GM10248 (cell line): ENCODE measurements around the gene HMGXB3.
A peak's percentile ranks its signal among the peaks of the same experiment; 100 is the strongest.
"Not testable (repeated sequence)": the region's sequence is repeated elsewhere in the genome, so short reads cannot be mapped to it uniquely, and the experiment has no call there.

Experiments
- CTCF ChIA-PET: fragments of 300-600 bp; sonication (Branson Sonifier 250); formaldehyde crosslinking; extraction: SDS; loops from one replicate; lab custom pipeline; 2021; ENCODE audit warnings: antibody characterized with exemption; lab: Yijun Ruan, JAX
- POLR2A ChIA-PET: fragments of 350-650 bp; sonication (Branson Sonifier 250); formaldehyde crosslinking; extraction: SDS; loops from one replicate; lab custom pipeline; 2020; ENCODE audit warnings: antibody characterized with exemption; lab: Yijun Ruan, JAX
- DNase-seq: peaks from one replicate; pipeline ENCODE4 v3.0.0; 2012; ENCODE audit errors: extremely low spot score
- CTCF ChIP-seq: IDR thresholded peaks from 2 replicates; pipeline ENCODE4 v1.5.1; 2012; ENCODE audit warnings: mild to moderate bottlenecking, low read depth; ENCODE audit errors: extremely low read depth, missing control alignments, control extremely low read depth

Gene HMGXB3

DNA sequence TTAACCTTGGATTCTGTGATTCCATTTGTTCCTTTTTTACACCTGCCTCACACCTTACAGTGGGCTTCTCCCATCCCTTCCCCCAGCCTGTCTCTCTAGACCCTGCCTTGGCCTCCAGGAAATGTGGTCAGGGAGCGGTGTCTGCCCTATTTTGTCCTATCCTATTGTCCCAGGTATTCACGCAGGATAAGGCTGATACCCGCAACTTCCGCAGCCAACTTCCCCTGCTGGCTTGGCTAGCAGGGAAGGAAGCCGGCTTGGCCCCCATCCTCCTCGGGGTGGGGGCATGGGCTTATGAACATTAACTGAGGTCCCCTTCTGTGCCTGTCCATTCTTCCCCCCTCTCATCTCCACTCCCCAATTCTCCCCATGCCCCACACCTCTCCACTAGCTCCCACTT lies 82.3 kb downstream of the HMGXB3 start:
- TF ChIP-seq CTCF: no peak
- DNase-seq: no peak
- ChIA-PET CTCF (interaction anchor here (1.8 kb wide), 1 partner anchor 14 kb away, joined by 5 read pairs; no protein-coding TSS in a partner anchor), POLR2A (no interaction called here)

DNA sequence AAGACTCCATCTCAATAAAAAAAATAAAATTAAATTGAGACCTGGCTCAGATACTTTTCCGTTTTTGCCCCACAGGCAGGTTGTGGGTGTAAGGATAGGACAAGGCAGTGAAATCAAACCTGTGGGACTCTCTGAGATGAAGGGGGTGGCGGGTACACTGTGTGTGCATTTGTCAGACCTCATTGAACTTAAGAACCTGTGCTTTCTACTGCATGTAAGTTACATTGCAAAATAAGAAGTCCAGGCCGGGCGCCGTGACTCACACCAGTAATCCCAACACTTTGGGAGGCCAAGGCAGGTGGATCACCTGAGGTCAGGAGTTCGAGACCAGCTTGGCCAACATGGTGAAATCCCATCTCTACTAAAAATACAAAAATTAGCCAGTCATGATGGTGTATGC lies 84.2 kb downstream of the HMGXB3 start:
- CTCF ChIA-PET, DNase-seq, POLR2A ChIA-PET: not testable (repeated sequence)

DNA sequence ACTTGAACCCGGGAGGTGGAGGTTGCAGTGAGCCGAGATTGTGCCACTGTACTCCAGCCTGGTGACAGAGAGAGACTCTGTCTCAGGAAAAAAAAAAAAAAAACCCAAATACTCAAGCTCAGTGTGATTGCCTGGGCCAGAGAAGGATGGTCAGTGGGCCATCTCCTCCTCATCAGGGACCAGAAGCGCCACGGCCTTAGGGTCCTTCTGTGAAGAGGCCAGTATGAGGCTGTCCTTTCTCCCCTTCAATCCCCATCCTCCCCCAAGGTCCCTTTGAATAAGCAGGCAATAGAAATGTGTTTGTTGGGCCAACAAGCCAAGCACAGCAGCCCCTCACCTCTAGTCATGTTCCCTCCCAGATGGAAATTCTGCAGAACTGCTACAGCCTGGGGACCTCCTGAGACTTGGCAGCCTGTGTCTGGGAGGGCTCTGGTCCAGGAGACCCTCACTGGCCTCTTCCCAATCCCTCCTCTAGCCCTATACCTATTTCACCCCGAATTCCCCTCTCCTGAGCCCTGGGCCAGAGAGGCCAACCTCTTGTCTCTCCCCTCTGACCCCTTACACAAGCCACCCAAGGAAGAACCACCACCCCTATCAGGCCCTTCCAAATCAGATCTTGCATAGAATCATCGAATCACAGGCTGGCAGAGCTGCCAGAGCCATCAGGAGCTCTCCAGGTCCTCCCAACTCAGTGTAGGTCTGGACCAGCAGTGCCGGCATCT lies 84.8 kb downstream of the HMGXB3 start:
- POLR2A ChIA-PET: no interaction called here
- no peak for TF ChIP-seq CTCF
- CTCF ChIA-PET: no interaction called here
- DNase-seq: no peak

DNA sequence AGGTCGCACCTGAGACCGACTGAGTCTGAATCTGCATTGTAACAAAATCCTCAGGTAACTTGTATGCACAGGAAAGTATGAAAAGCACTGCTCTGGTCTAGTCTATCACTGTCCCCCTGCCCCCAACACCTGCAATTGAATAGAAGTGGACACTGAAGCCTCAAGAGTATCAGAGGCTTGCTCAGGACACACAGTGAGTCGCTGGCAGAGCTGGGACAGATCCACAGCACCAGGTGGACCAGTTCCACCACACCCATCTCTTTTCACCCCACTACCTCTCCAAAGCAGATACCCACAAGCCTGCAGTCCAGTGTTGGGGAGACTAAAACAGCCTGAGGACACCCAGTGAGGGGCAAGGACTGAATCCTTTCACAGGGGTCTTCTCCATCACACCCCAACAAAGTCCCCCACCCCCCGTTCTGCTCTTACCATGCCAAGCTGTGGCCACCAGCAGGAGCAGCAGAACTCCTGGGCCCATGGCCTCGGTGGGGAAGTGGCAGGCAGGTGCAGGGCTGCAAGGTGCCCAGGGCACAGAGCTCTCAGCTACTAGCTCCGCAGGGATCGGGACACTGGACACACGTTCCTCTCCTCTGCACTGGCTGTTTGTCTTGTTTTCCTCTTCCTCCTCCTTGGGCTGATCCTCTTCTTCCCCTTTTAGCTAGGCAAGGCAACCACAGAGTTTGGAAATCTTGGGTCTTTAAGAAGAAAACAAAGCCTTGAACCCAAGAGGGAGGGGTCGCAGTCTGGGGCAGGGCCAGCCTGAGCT lies 85.6 kb downstream of the HMGXB3 start, which contains the start of gene CSF1R:
TSS of gene CSF1R (minus strand) at position 605 of the 766 bp plus-strand sequence. CDS start at position 478, 127 bp downstream.
- TF ChIP-seq CTCF: no peak
- POLR2A ChIA-PET: no interaction called here
- CTCF ChIA-PET: interaction anchor here (1.2 to 2.1 kb wide), 4 partner anchors 11 to 36 kb away, joined by 3 to 10 read pairs (median 4); no protein-coding TSS in a partner anchor
- DNase-seq: no peak

GRCh38 chr5:150092159-150092787 lies 91.7 kb downstream of the HMGXB3 start:
- ChIA-PET POLR2A (no interaction called here), CTCF (no interaction called here)
- TF ChIP-seq CTCF: no peak
- DNase-seq: no peak

DNA sequence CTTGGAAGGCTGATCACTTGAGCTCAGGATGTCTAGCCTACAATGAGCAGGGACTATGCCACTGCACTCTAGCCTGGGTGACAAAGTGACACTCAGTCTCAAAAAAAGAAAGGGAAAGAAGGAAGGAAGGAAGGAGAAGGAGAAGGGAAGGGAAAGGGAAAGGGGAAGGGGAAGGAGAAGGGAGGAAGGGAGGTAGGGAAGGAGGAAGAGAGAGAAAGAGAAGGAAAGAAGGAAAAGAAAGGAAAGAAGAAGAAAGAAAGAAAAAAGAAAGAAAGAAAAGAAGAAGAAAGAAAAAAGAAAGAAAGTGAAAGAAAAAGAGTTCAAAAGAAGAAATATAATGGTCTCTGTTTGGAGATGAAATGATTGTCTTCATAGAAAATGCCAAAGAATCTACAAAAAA lies 96.6 kb downstream of the HMGXB3 start:
- CTCF ChIA-PET: no interaction called here
- POLR2A ChIA-PET: no interaction called here
- TF ChIP-seq CTCF: no peak
- no peak for DNase-seq

- CTCF ChIA-PET: no interaction called here
- POLR2A ChIA-PET: no interaction called here
- TF ChIP-seq CTCF: no peak
- DNase-seq: peak; percentile 2
Measured at GRCh38 chr5:150101023-150101422, 100.5 kb downstream of the HMGXB3 start.
